Subcutaneous preadipocyte (primary cell): ENCODE data around the gene DOCK11. TPM values are rescaled to one million over a fixed set of nuclear protein-coding genes. Genes with fewer than 3 reads are reported as not detected.

Experiments used
- small RNA-seq: library from RNA; depleted of rRNA; stranded (forward); fragments of <200 nt; gene quantifications from one replicate; pipeline ENCODE3, GENCODE V24; 2012
- total RNA-seq: library from RNA; depleted of rRNA; stranded (reverse); fragments of >200 nt; gene quantifications from 2 replicates; pipeline ENCODE4 v1.2.3, GENCODE V29; 2012

The DOCK11 gene
- 39.7 and 43.4 TPM in 2 replicates for total RNA-seq

GRCh38 chrX:118495061-118495921 is at the start of gene DOCK11:
Gene DOCK11, plus strand, starts transcription at chrX:118495815. Its CDS starts 157 bp downstream, at chrX:118495972.

GRCh38 chrX:118726887-118727685 is 231.5 kb downstream of the DOCK11 start, which contains the start of gene IL13RA1:
Gene IL13RA1, plus strand, starts transcription at chrX:118727606. Its CDS starts 33 bp downstream, at chrX:118727639.

Small RNAs within 50 kb of the gene (small RNA-seq; reads per million reads assigned to genes)
- gene RF00019: not detected

Other genes with a start within 250 kb of the DOCK11 start
- gene WDR44, start 149.7 kb upstream of the DOCK11 start, total RNA-seq: 12.1 and 15.2 TPM in 2 replicates
- gene IL13RA1, start 231.8 kb downstream of the DOCK11 start, total RNA-seq: 44.1 and 44.8 TPM in 2 replicates